Cardiac muscle cell (in vitro differentiated cells and primary cell): ENCODE data around the gene THAP3. TPM values are rescaled to one million over a fixed set of nuclear protein-coding genes. Genes with fewer than 3 reads are reported as not detected.

Source experiments
- DNase-seq, 2 donors: peaks; one replicate each; pipeline versions ENCODE4 v3.0.0 to v3.0.0-alpha.2; 2010 to 2017; ENCODE audit warnings: low read depth in 1 of 2, low spot score in 1 of 2
- H3K27ac ChIP-seq: fragments of 200-600 bp; sonication (generic); 2 replicates; pipeline ENCODE4 v1.5.1; 2016
- H3K27me3 ChIP-seq: fragments of 200-600 bp; sonication (generic); 2 replicates; pipeline ENCODE4 v1.6.0; 2016; ENCODE audit warnings: control low read depth
- H3K36me3 ChIP-seq: fragments of 200-600 bp; sonication (generic); 2 replicates; pipeline ENCODE4 v1.5.1; 2016; ENCODE audit warnings: control low read depth
- H3K4me1 ChIP-seq: fragments of 200-600 bp; sonication (generic); 2 replicates; pipeline ENCODE4 v1.8.1; 2017; ENCODE audit warnings: low read depth, mild to moderate bottlenecking, mixed run types
- H3K4me3 ChIP-seq: fragments of 200-600 bp; sonication (generic); 2 replicates; pipeline ENCODE4 v1.5.1; 2016; ENCODE audit warnings: mild to moderate bottlenecking
- H3K9me3 ChIP-seq: fragments of 200-600 bp; sonication (generic); 2 replicates; pipeline ENCODE4 v1.5.1; 2017; ENCODE audit warnings: low read depth, mild to moderate bottlenecking, control low read depth
- CTCF ChIP-seq: IDR thresholded peaks from 2 replicates; pipeline ENCODE4 v1.5.1; 2012; ENCODE audit warnings: low read depth, mild to moderate bottlenecking, low read length
- polyA plus RNA-seq: library from polyadenylated mRNA; unstranded; fragments of >200 nt; fragmentation: Nextera tagmentation; extraction: Ambion mirVana; gene quantifications from 2 replicates; pipeline ENCODE4 v1.2.1, GENCODE V29; 2016
- total RNA-seq: library from RNA; depleted of rRNA; stranded (reverse); fragments of >200 nt; gene quantifications from 2 replicates; pipeline ENCODE4 v1.2.3, GENCODE V29; 2016

Gene THAP3
- total and polyA plus RNA-seq, 2 experiments from 2014 or later: 35.1 to 55.5 TPM

- Histone ChIP-seq H3K27me3 (no peaks in the 10 kb centered on the region), H3K27ac (peak overlapping the region; percentile 99), H3K36me3 (peaks cover 4% of the 10 kb centered on the region), H3K9me3 (no peaks in the 10 kb centered on the region), H3K4me3 (peak overlapping the region; percentile 57), H3K4me1 (peaks cover 45% of the 10 kb centered on the region)
- TF ChIP-seq CTCF: no peak
- DNase-seq: peak in 1 of 2 donors; percentile 64
Measured at GRCh38 chr1:6601923-6602668, 22.6 kb upstream of the THAP3 start.

GRCh38 chr1:6602669-6603237 is 21.9 kb upstream of the THAP3 start, which contains the start of gene KLHL21:
KLHL21 (minus strand) TSS chr1:6602869; CDS start chr1:6602817, 52 bp downstream.
- Histone ChIP-seq H3K9me3 (no peaks in the 10 kb centered on the region), H3K4me3 (peak within 1 kb of the TSS; percentile 57), H3K4me1 (peaks cover 40% of the 10 kb centered on the region), H3K36me3 (peaks cover 4% of the 10 kb centered on the region), H3K27ac (peak within 1 kb of the TSS; percentile 99), H3K27me3 (no peaks in the 10 kb centered on the region)
- peak; percentile 93 to 94 for DNase-seq
- TF ChIP-seq CTCF: no peak

- peak; percentile 65 to 84 for DNase-seq
- Histone ChIP-seq H3K4me1 (peaks cover 35% of the 10 kb centered on the region), H3K27ac (peak overlapping the region; percentile 99), H3K9me3 (no peaks in the 10 kb centered on the region), H3K4me3 (peak overlapping the region; percentile 57), H3K36me3 (no peaks in the 10 kb centered on the region), H3K27me3 (no peaks in the 10 kb centered on the region)
- TF ChIP-seq CTCF: no peak
Measured at GRCh38 chr1:6603238-6603914, 21.3 kb upstream of the THAP3 start.

- Histone ChIP-seq H3K4me1 (peaks cover 39% of the 10 kb centered on the region), H3K9me3 (no peaks in the 10 kb centered on the region), H3K36me3 (no peaks in the 10 kb centered on the region), H3K27me3 (no peaks in the 10 kb centered on the region), H3K27ac (peak overlapping the region; percentile 99), H3K4me3 (peak overlapping the region; percentile 57)
- peak; percentile 91 to 93 for DNase-seq
- no peak for TF ChIP-seq CTCF
Measured at GRCh38 chr1:6603915-6604558, 20.6 kb upstream of the THAP3 start.

- Histone ChIP-seq H3K4me1 (peaks cover 19% of the 10 kb centered on the region), H3K27me3 (no peaks in the 10 kb centered on the region), H3K27ac (peak overlapping the region; percentile 91), H3K4me3 (peak overlapping the region; percentile 57), H3K9me3 (no peaks in the 10 kb centered on the region), H3K36me3 (peaks cover 3% of the 10 kb centered on the region)
- DNase-seq: peak; percentile 40 to 58
- no peak for TF ChIP-seq CTCF
Measured at GRCh38 chr1:6612641-6613360, 11.9 kb upstream of the THAP3 start.
